DND-41 (cell line): ENCODE measurements around the gene PILRB.
A peak's percentile ranks its signal among the peaks of the same experiment; 100 is the strongest.

Experiments used
- ATAC-seq: fragments of 200-7000 bp; cut with Tn5 transposase; 3 replicates; pipeline ENCODE4 v1.9.1; 2021; ENCODE audit warnings: low read depth; ENCODE audit not compliant: insufficient read depth
- DNase-seq: peaks from one replicate; pipeline ENCODE4 v3.0.0-alpha.2; 2020
- H2AFZ ChIP-seq: 2 replicates; pipeline ENCODE4 v1.6.0; 2012; ENCODE audit warnings: low read depth, low read length
- H3K27ac ChIP-seq: 2 replicates; pipeline ENCODE4 v1.5.1; 2012; ENCODE audit warnings: low read length, inconsistent platforms
- H3K27me3 ChIP-seq: fragments of 200-600 bp; sonication (generic); 2 replicates; pipeline ENCODE4 v1.6.0; 2012; ENCODE audit warnings: low read length, mild to moderate bottlenecking, inconsistent platforms; ENCODE audit not compliant: insufficient read depth, poor library complexity
- H3K36me3 ChIP-seq: 2 replicates; pipeline ENCODE4 v1.5.1; 2012; ENCODE audit warnings: low read length, inconsistent platforms; ENCODE audit not compliant: insufficient read depth
- H3K4me1 ChIP-seq: 2 replicates; pipeline ENCODE4 v1.5.1; 2012; ENCODE audit warnings: mild to moderate bottlenecking, low read length; ENCODE audit not compliant: insufficient read depth
- H3K4me2 ChIP-seq: 2 replicates; pipeline ENCODE4 v1.6.0; 2012; ENCODE audit warnings: mild to moderate bottlenecking, moderate library complexity, low read length, inconsistent platforms; ENCODE audit not compliant: insufficient read depth
- H3K4me3 ChIP-seq, 2 experiments: fragments of 200-600 bp in 1 of 2; shearing (Covaris generic) in 1 of 2; 2 replicates each; pipeline ENCODE4 v1.5.1; 2012 to 2016; ENCODE audit warnings: inconsistent platforms in 2 of 2, low read length in 2 of 2, mild to moderate bottlenecking in 2 of 2, low read depth in 1 of 2, moderate library complexity in 1 of 2
- H3K79me2 ChIP-seq: 2 replicates; pipeline ENCODE4 v1.6.0; 2012; ENCODE audit warnings: low read length, inconsistent platforms; ENCODE audit not compliant: insufficient read depth
- H3K9ac ChIP-seq: 2 replicates; pipeline ENCODE4 v1.6.0; 2012; ENCODE audit warnings: low read depth, mild to moderate bottlenecking, inconsistent platforms, low read length, moderate library complexity
- H3K9me3 ChIP-seq: 2 replicates; pipeline ENCODE4 v1.5.1; 2012; ENCODE audit warnings: low read length, moderate library complexity, mild to moderate bottlenecking, inconsistent platforms; ENCODE audit not compliant: insufficient read depth, severe bottlenecking
- H4K20me1 ChIP-seq: 2 replicates; pipeline ENCODE4 v1.6.0; 2012; ENCODE audit warnings: low read length; ENCODE audit not compliant: insufficient read depth
- EZH2 ChIP-seq: IDR thresholded peaks from 3 replicates; pipeline ENCODE4 v1.6.1; 2012; ENCODE audit warnings: borderline replicate concordance, low read depth, mild to moderate bottlenecking, moderate library complexity, low read length, inconsistent platforms; ENCODE audit not compliant: severe bottlenecking
- TF ChIP-seq, protein P1 (sequence below): IDR thresholded peaks from 2 replicates; pipeline ENCODE4 v1.5.1; 2012; ENCODE audit warnings: borderline replicate concordance, low read length, moderate library complexity, mild to moderate bottlenecking; ENCODE audit not compliant: poor library complexity, severe bottlenecking; ENCODE audit errors: extremely low read depth

Gene PILRB

DNA sequence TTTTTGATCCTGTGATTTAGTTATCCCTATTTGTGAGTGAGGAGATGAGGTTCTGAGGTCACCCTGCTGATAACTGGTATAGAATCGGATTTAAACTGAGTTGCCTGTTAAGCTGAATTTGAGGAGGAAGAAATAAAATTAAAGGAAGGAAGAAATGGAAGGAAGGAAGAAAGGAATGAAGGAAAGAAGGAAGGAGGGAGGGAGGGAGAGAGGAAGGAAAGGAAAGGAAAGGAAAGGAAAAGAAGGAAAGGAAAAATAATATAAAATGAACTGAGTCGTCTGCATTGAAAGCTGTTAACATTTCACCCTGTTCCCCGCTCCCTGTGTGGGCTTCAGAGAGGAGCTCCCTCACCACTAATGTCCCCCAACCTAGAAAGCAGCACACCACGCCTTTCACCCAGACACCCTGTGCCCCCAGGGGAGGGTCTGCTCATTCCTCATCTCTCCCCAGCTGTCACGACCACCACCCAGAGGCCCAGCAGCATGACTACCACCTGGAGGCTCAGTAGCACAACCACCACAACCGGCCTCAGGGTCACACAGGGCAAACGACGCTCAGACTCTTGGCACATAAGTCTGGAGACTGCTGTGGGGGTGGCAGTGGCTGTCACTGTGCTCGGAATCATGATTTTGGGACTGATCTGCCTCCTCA, 31.6 kb downstream of the PILRB start:
- TF ChIP-seq, protein P1, sequence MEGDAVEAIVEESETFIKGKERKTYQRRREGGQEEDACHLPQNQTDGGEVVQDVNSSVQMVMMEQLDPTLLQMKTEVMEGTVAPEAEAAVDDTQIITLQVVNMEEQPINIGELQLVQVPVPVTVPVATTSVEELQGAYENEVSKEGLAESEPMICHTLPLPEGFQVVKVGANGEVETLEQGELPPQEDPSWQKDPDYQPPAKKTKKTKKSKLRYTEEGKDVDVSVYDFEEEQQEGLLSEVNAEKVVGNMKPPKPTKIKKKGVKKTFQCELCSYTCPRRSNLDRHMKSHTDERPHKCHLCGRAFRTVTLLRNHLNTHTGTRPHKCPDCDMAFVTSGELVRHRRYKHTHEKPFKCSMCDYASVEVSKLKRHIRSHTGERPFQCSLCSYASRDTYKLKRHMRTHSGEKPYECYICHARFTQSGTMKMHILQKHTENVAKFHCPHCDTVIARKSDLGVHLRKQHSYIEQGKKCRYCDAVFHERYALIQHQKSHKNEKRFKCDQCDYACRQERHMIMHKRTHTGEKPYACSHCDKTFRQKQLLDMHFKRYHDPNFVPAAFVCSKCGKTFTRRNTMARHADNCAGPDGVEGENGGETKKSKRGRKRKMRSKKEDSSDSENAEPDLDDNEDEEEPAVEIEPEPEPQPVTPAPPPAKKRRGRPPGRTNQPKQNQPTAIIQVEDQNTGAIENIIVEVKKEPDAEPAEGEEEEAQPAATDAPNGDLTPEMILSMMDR: no peak
- TF ChIP-seq EZH2: no peak

DNA sequence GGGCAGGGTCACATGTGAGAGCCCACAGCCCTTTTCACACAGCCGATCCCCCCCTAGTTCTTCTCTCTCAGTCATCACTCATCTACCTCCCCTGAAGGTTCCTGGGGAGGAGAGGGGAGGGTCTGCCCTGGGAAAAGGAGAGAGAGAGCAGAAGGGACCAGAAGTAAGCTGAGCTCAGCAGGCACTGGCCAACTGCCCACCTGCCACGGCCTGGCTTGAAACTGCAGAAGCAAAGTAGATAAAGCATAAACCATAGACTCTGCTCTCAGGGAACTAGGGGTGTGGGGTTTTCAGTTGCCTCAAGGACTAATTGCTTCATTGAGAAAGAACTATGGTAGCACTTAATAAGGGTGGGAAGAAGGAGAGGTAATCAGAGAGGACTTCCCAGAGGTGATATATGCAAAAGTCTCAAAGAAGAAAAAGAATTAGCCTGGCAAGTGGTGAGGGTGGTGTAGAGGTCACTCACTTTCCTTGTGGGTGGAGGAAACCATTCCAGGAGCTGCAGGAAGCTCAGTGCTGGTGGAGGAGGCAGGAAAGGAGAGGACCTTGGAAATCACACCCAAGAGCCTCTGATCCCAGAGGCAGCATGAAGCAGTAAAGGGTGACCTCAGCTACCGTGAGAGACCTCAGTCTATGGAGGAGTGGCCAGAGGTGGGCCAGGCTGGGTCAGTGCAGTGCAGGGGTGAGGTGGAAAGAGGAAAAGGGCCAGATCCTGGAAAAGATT, 32.5 kb downstream of the PILRB start:
- ATAC-seq: no peak
- Histone ChIP-seq H3K9me3 (no peaks in the 10 kb centered on the region), H3K27me3 (no peaks in the 10 kb centered on the region)

More for the DNA sequence above, 31.6 kb downstream of the PILRB start:
- no peak overlapping the region for H3K27ac ChIP-seq
- no peaks in the 10 kb centered on the region for H3K36me3 ChIP-seq
- no peaks in the 10 kb centered on the region for H4K20me1 ChIP-seq
- ATAC-seq (0 out of 3 replicates have a peak, but pooled peaks have one; percentile 24), DNase-seq (no peak)
- H2AFZ ChIP-seq: no peak overlapping the region
- H3K9me3 ChIP-seq: no peaks in the 10 kb centered on the region
- no peaks in the 10 kb centered on the region for H3K79me2 ChIP-seq
- no peak overlapping the region for H3K9ac ChIP-seq
- H3K4me2 ChIP-seq: no peak overlapping the region
- no peaks in the 10 kb centered on the region for H3K4me1 ChIP-seq
- no peak overlapping the region for H3K4me3 ChIP-seq
- H3K27me3 ChIP-seq: no peaks in the 10 kb centered on the region

DNA sequence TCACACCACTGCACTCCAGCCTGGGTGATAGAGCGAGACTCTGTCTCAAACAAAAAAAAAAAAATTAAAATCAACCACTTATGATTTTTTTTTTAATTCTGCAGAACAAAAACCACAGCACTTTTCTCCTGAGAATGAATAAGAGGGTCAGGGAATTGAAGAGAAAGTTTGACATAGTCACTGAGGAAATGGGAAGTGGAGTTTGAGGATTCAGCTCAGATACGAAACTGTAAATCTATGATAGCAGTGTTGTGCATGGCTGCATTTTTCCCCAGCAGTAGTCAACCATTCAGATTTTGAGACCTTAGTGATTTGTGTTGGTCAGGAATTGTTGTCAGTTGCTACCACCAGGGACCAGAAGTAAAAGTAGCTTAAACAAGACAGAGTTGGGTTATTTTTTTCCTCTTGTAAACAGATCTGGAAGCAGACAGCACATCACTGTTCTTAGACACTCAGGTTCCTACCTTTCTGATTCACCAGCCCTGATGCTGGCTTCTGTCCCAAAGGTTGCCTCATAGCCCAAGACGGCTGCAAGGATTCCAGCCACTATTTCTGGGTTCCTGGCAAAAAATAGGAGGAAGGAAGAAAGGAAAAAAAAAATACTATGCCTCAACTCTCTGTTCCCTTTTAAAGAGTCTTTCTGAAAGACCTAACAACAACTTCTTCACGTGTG, 35.5 kb downstream of the PILRB start:
- Histone ChIP-seq H3K4me3 (no peak overlapping the region), H3K27me3 (no peaks in the 10 kb centered on the region), H4K20me1 (no peaks in the 10 kb centered on the region), H3K9ac (no peak overlapping the region), H2AFZ (no peak overlapping the region), H3K27ac (no peak overlapping the region), H3K9me3 (no peaks in the 10 kb centered on the region), H3K4me2 (no peak overlapping the region), H3K4me1 (peaks cover 18% of the 10 kb centered on the region), H3K79me2 (no peaks in the 10 kb centered on the region), H3K36me3 (no peaks in the 10 kb centered on the region)
- ATAC-seq: no peak
- DNase-seq: no peak
- TF ChIP-seq, protein P1: no peak
- no peak for TF ChIP-seq EZH2

More for the DNA sequence above, 32.5 kb downstream of the PILRB start:
- no peaks in the 10 kb centered on the region for H3K4me1 ChIP-seq
- no peak for DNase-seq
- no peaks in the 10 kb centered on the region for H4K20me1 ChIP-seq
- no peak overlapping the region for H3K27ac ChIP-seq
- H3K4me3 ChIP-seq: no peak overlapping the region
- H2AFZ ChIP-seq: no peak overlapping the region
- H3K9ac ChIP-seq: no peak overlapping the region
- no peak for TF ChIP-seq EZH2
- TF ChIP-seq, protein P1: no peak
- H3K79me2 ChIP-seq: no peaks in the 10 kb centered on the region
- H3K4me2 ChIP-seq: no peak overlapping the region
- H3K36me3 ChIP-seq: no peaks in the 10 kb centered on the region
